Activated CD4-positive, alpha-beta T cell treated with anti-CD3 and anti-CD28 coated beads, Interleukin-2, amount 50 U/mL, for 16 hours (primary cell): ENCODE data around the gene DLD.
"Not testable (repeated sequence)": the region's sequence is repeated elsewhere in the genome, so short reads cannot be mapped to it uniquely, and the experiment has no call there.

Experiments used
- DNase-seq: peaks from one replicate; pipeline ENCODE4 v3.0.0-alpha.2; 2020

The DLD gene

GRCh38 chr7:107946451-107946850, 55.5 kb downstream of the DLD start:
- DNase-seq, result no peak

DNA sequence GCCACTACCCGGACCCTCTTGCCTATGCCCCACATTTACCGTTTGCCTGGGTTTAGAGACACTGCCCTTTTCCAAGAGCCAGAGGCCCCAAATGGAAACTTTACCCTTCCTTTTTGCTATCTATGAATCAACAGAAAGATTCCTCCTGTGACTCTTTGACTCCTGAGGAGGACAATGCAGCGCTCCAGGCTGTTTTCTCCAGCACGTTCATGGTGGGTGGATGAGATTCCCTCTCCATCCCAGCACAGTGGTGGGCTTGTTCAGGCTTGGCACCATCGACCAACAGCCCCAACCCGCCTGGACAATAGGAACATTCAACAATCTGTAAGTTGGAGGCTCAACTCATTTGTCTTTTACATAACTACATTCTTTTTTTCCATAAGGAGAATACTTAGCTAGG, 55.9 kb downstream of the DLD start:
- no peak for DNase-seq

GRCh38 chr7:107948645-107949442, 57.9 kb downstream of the DLD start:
- DNase-seq, result no peak

DNA sequence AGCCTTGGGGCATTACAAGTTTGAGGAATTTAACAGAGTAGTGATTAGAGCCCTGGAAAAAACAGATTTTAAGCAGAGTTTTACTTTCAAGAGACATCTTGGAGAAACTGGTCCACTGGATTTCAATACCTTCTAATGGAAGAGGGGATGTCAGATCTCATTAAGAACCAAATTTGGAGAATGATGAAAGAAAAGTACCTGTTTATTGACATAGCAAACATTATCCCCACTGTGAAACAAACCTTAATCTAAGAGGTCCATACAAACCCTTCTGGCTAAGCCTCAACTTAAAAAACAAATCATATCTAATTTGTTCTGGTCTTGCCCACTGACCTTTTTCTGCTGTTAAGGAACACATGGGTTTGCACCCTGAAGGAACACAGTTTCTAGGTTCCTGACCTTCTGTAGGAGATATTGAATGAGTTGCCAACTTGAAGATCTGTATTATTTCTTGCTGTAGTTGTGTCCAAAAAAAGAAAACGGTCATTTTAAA, 58.5 kb downstream of the DLD start:
- DNase-seq, result no peak

DNA sequence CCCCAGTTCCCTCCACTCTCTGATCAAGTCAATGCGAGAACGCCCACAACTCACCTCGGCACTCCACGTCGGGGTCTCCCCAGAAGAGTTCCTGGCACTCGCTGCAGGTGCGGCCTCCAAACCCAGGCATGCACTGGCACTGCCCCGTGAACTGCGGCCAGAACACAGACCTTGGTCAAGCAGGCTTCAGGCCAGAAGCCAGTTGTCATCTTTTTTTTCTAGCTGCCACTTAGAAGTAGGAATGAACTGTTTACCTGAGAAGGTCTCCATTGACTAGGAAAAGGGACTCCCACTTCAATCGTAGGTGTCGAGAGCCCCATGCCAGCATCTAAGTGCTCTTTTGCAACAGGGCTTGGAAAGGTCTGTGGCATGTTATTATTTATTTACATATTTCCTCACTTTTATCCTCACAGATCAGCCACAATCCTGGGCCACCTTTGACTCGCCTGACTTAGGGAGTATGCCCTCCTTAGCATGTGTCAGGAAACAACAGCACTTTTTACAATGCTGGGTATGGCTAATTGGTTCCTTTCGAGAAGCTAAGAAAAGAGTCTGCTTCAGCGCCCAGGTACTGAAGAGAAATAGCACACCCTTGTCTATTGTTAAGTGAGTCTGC, 60.3 kb downstream of the DLD start:
- DNase-seq, result no peak

- DNase-seq, result no peak
Observed at GRCh38 chr7:107951896-107952295, 60.9 kb downstream of the DLD start.

GRCh38 chr7:107953265-107953923, 62.4 kb downstream of the DLD start:
- no peak for DNase-seq

DNA sequence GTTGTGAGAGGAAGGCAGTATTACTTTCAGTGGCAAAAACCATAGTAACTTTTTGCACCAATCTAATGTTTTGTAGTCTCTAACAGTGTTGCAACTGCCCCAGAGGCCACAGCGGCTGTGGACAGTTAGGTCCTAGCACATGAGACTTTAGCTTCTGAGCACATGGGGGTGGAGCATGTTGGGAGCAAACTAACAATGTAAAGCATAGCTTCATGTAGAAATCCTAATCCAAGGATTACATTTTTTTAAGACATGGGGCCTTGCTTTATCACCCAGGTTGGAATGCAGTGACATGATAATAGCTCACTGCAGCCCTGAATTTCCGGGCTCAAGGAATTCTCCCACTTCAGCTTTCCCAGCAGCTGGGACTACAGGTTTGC, 62.9 kb downstream of the DLD start:
- no peak for DNase-seq

DNA sequence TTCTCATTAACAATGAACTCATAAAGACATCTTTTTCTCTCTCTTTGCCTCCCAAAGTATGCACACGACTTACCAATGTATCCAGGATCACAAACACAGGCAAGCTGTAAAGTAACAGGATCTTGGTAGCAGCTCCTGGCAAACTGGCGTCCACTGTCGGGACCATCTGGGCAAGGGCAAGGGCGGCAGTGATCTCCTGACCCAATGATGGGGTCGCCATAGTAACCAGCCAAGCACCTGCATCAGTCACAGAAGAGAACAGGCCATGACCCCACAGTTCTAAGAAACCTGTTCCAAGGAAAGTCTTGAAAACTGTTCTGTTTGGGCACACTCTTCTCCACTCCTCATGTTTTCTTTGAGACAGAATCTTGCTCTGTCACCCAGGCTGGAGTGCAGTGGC, 64.4 kb downstream of the DLD start:
- DNase-seq, result no peak

- not testable (repeated sequence) for DNase-seq
Observed at GRCh38 chr7:107956950-107957349, 66.0 kb downstream of the DLD start.

GRCh38 chr7:107957436-107957835, 66.5 kb downstream of the DLD start:
- DNase-seq, result no peak

GRCh38 chr7:107958764-107959526, 68.0 kb downstream of the DLD start:
- DNase-seq, result no peak

DNA sequence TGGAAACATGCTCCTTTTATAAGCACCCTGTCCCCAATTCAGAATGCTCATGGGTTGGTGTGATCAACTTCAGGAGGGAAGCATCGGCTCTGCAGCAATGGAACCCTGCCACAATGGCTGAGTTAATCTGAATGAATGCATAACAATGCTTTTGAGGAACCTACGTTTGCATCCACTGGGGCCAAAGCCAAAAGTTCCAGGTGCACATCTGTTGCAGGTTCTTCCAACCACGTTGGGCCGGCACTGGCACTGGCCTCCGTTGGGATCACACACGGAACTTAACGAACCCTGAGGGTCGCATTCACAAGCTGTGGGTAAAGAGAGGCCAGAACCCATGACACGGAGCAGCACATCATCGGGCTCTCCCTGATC, 68.5 kb downstream of the DLD start:
- DNase-seq, result no peak

DNA sequence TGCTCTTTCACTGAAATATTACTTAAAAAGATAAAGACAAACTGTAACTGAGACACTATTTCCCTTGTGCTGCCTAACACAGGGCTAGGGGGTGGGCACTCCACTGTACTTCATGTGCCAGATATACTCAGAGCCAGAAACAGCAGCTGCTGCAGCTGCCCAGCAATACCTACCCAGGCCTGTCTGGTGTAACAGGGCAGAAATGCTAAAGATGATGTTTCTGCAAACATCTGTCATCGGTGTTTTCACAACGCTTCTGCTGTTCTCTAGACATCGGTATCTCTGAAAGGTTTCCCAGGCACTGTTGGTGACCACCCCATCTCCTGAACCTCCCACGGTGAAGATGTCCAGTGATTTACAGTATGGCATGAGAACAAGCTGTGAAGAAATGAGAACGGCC, 69.3 kb downstream of the DLD start:
- DNase-seq, result no peak

DNA sequence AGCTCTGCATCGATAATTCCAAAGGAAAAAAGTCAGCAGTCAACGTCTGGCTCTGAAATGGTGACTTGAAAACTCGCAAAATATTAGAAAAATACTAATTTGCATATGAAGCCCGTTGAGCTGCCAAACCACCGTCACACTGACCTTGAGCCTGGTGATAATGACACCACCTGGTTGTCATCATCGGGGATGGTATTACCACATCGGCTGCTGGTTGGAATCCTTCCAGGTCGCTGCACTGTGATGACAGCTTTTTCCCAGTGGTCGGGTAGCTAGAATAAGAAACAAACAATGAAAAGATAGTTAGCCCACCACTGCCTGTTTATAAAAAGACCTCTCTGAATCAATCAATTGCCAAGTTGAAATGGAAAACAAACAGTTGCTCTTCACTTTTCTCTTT, 70.4 kb downstream of the DLD start:
- no peak for DNase-seq

DNA sequence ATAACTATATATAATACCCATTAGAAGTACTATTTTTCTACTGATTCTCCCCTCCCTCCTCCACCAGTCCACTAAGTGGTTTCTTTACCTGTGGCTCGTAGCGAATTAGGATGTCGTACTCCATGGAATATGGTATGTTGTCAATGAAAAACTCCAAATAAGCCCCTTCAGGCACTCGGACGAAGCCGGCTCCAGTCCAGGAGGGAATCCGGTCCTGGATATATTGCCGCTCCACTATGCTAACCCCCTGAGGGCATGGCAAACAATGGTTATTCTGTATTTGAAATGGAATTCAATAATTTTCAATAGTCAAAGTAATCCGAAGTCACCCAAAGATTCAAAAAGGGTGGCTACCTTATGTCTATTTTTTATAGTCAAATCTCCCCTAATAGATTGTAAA, 71.8 kb downstream of the DLD start:
- no peak for DNase-seq

DNA sequence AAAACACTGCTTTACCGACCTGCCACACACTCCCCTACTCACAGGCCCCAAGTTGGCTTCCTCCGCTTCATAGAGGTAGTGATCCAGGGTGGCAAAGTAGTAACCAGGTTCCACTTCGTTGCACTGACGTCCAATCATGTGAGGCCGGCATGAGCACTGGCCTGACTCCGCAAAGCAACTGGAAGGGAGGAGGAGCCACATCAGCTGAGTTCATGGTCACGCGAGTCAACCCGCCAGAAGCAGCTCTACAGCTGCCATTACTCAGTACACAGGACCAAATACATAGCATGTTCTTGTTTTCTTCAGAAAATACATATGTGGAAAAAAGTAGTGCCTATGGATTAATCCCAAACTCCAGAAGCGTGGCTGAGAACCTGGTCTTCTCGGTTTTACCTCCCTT, 73.5 kb downstream of the DLD start:
- DNase-seq, result no peak

- no peak for DNase-seq
Observed at GRCh38 chr7:107966711-107967110, 75.7 kb downstream of the DLD start.

- no peak for DNase-seq
Observed at GRCh38 chr7:107967420-107967819, 76.4 kb downstream of the DLD start.

- no peak for DNase-seq
Observed at GRCh38 chr7:107968449-107968848, 77.5 kb downstream of the DLD start.

GRCh38 chr7:107969856-107970255, 78.9 kb downstream of the DLD start:
- no peak for DNase-seq
